CD4-positive, alpha-beta T cell (primary cell): Measurements from ENCODE around the gene CORO1C. TPM values are rescaled to one million over a fixed set of nuclear protein-coding genes. Genes with fewer than 3 reads are reported as not detected.

Experiments used
- ATAC-seq: fragments of 200-7000 bp; cut with Tn5 transposase; one replicate; pipeline ENCODE4 v1.10.0; 2022; ENCODE audit warnings: mild to moderate bottlenecking; ENCODE audit not compliant: poor library complexity
- CTCF ChIA-PET: fragments of 350-600 bp; sonication (Branson Sonifier 250); formaldehyde crosslinking; loops from one replicate; lab custom pipeline; 2021; ENCODE audit warnings: antibody characterized with exemption, inconsistent platforms; lab: Charles Lee
- POLR2A ChIA-PET: fragments of 350-600 bp; sonication (Branson Sonifier 250); formaldehyde crosslinking; loops from one replicate; lab custom pipeline; 2021; ENCODE audit warnings: antibody characterized with exemption, inconsistent platforms; lab: Charles Lee
- DNase-seq, 14 experiments: peaks; one replicate each; pipeline ENCODE4 v3.0.0-alpha.2; 2013 to 2020; ENCODE audit warnings: mixed read lengths in 2 of 14
- H3K27ac ChIP-seq, 2 donors: one replicate each; pipeline versions ENCODE4 v1.5.1 to v1.7.0; 2013; ENCODE audit warnings: low read length in 2 of 2, low read depth in 1 of 2, mild to moderate bottlenecking in 1 of 2
- H3K27me3 ChIP-seq, 2 experiments: 1 replicate in 1 of 2; 2 replicates in 1 of 2; pipeline versions ENCODE4 v1.6.1 to v1.7.0; 2013; ENCODE audit warnings: low read length in 2 of 2, control low read depth in 1 of 2, mild to moderate bottlenecking in 1 of 2, moderate library complexity in 1 of 2; ENCODE audit not compliant: insufficient read depth in 2 of 2, control insufficient read depth in 1 of 2
- H3K36me3 ChIP-seq: one replicate; pipeline ENCODE4 v1.6.1; 2013; ENCODE audit warnings: low read length, control low read depth; ENCODE audit not compliant: insufficient read depth
- H3K4me1 ChIP-seq: one replicate; pipeline ENCODE4 v1.6.1; 2013; ENCODE audit warnings: low read length, control low read depth; ENCODE audit not compliant: insufficient read depth
- H3K4me3 ChIP-seq: one replicate; pipeline ENCODE4 v1.5.1; 2013; ENCODE audit warnings: mild to moderate bottlenecking, low read length, moderate library complexity
- H3K9me3 ChIP-seq, 2 experiments: 1 replicate in 1 of 2; 2 replicates in 1 of 2; pipeline versions ENCODE4 v1.6.1 to v1.7.0; 2013; ENCODE audit warnings: low read length in 2 of 2, mild to moderate bottlenecking in 2 of 2, control low read depth in 1 of 2, moderate library complexity in 1 of 2; ENCODE audit not compliant: control insufficient read depth in 1 of 2, insufficient read depth in 1 of 2
- H3K27ac Mint-ChIP-seq: one replicate; pipeline ENCODE4 v1.8.0; 2020; ENCODE audit warnings: mixed read lengths
- H3K27me3 Mint-ChIP-seq: one replicate; pipeline ENCODE4 v1.8.0; 2021; ENCODE audit warnings: mixed read lengths
- H3K36me3 Mint-ChIP-seq: one replicate; pipeline ENCODE4 v1.8.0; 2021; ENCODE audit warnings: low read depth, mixed read lengths
- H3K4me1 Mint-ChIP-seq: one replicate; pipeline ENCODE4 v1.8.0; 2021; ENCODE audit warnings: low read depth, mixed read lengths
- H3K4me3 Mint-ChIP-seq: one replicate; pipeline ENCODE4 v1.8.0; 2020; ENCODE audit warnings: mild to moderate bottlenecking, mixed read lengths
- H3K9me3 Mint-ChIP-seq: one replicate; pipeline ENCODE4 v1.8.0; 2020; ENCODE audit warnings: mixed read lengths
- intact Hi-C, 2 experiments: fragments of 100-400 bp; cut with DNase I in 1 of 2; cut with micrococcal nuclease in 1 of 2; formaldehyde crosslinking; loops; one replicate each; pipeline versions ENCODE4 v1.15.1 to v1.9.0; 2023 to 2025; cut with DNase I, micrococcal nuclease
- total RNA-seq, 174 experiments: library from RNA in 2 of 174; stranded (reverse) in 2 of 174; gene quantifications; one replicate each; pipeline ENCODE4 v1.2.3 and lab custom pipeline; 2021 to 2026
- TF ChIP-seq, protein P1 (sequence below): fragments of 200-600 bp; IDR thresholded peaks from one replicate; pipeline ENCODE4 v1.8.0; 2022; ENCODE audit warnings: antibody characterized with exemption, mild to moderate bottlenecking

Gene CORO1C
- total RNA-seq, 2 experiments from 2014 or later: 6.7 to 7.4 TPM

GRCh38 chr12:108642899-108643654 lies 88.2 kb downstream of the CORO1C start:
- Histone ChIP-seq H3K36me3 (no peaks in the 10 kb centered on the region), H3K27me3 (no peaks in the 10 kb centered on the region), H3K9me3 (no peaks in the 10 kb centered on the region), H3K4me1 (peaks cover 36% of the 10 kb centered on the region), H3K4me3 (no peak overlapping the region), H3K27ac (no peak overlapping the region)
- no peak for ATAC-seq
- intact Hi-C loops: no loop called here
- Mint-ChIP-seq H3K36me3 (no peaks in the 10 kb centered on the region), H3K27ac (no peak overlapping the region), H3K9me3 (no peaks in the 10 kb centered on the region), H3K27me3 (no peaks in the 10 kb centered on the region), H3K4me1 (peaks cover 31% of the 10 kb centered on the region), H3K4me3 (no peak overlapping the region)
- POLR2A ChIA-PET: no interaction called here
- TF ChIP-seq, protein P1, sequence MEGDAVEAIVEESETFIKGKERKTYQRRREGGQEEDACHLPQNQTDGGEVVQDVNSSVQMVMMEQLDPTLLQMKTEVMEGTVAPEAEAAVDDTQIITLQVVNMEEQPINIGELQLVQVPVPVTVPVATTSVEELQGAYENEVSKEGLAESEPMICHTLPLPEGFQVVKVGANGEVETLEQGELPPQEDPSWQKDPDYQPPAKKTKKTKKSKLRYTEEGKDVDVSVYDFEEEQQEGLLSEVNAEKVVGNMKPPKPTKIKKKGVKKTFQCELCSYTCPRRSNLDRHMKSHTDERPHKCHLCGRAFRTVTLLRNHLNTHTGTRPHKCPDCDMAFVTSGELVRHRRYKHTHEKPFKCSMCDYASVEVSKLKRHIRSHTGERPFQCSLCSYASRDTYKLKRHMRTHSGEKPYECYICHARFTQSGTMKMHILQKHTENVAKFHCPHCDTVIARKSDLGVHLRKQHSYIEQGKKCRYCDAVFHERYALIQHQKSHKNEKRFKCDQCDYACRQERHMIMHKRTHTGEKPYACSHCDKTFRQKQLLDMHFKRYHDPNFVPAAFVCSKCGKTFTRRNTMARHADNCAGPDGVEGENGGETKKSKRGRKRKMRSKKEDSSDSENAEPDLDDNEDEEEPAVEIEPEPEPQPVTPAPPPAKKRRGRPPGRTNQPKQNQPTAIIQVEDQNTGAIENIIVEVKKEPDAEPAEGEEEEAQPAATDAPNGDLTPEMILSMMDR: no peak
- DNase-seq: no peak
- CTCF ChIA-PET: no interaction called here

- no peak for ATAC-seq
- H3K4me1 Mint-ChIP-seq: peaks cover 34% of the 10 kb centered on the region
- POLR2A ChIA-PET: interaction anchor here (0.8 kb wide), 1 partner anchor 80 kb away, joined by 3 read pairs; the partner anchor contains the start of gene ISCU
- DNase-seq: no peak
- no peaks in the 10 kb centered on the region for H3K36me3 ChIP-seq
- no peaks in the 10 kb centered on the region for H3K9me3 ChIP-seq
- H3K4me3 ChIP-seq: no peak overlapping the region
- H3K9me3 Mint-ChIP-seq: no peaks in the 10 kb centered on the region
- CTCF ChIA-PET: no interaction called here
- TF ChIP-seq, protein P1: no peak
- H3K27me3 ChIP-seq: no peaks in the 10 kb centered on the region
- H3K36me3 Mint-ChIP-seq: no peaks in the 10 kb centered on the region
- H3K27me3 Mint-ChIP-seq: no peaks in the 10 kb centered on the region
- H3K27ac Mint-ChIP-seq: no peak overlapping the region
- H3K4me1 ChIP-seq: peaks cover 36% of the 10 kb centered on the region
- no peak overlapping the region for H3K4me3 Mint-ChIP-seq
- H3K27ac ChIP-seq: no peak overlapping the region
- intact Hi-C loops: no loop called here
These were observed 88.9 kb downstream of the CORO1C start for GRCh38 chr12:108642269-108642870.

GRCh38 chr12:108641446-108642268 lies 89.7 kb downstream of the CORO1C start:
- Histone ChIP-seq H3K27me3 (no peaks in the 10 kb centered on the region), H3K9me3 (no peaks in the 10 kb centered on the region), H3K27ac (no peak overlapping the region), H3K36me3 (no peaks in the 10 kb centered on the region), H3K4me3 (no peak overlapping the region), H3K4me1 (peaks cover 39% of the 10 kb centered on the region)
- TF ChIP-seq, protein P1: no peak
- Mint-ChIP-seq H3K36me3 (no peaks in the 10 kb centered on the region), H3K27me3 (no peaks in the 10 kb centered on the region), H3K4me1 (peaks cover 34% of the 10 kb centered on the region), H3K4me3 (no peak overlapping the region), H3K27ac (no peak overlapping the region), H3K9me3 (no peaks in the 10 kb centered on the region)
- ChIA-PET CTCF (no interaction called here), POLR2A (interaction anchor here (0.8 kb wide), 1 partner anchor 79 kb away, joined by 3 read pairs; the partner anchor contains the start of gene ISCU)
- ATAC-seq: no peak
- intact Hi-C loops: no loop called here
- no peak for DNase-seq
